ENCODE results near the gene C14orf180. TPM values are rescaled to one million over a fixed set of nuclear protein-coding genes. Genes with fewer than 3 reads are reported as not detected.

C14orf180 gene
- total RNA-seq, 4 donors from 2014 or later: 6.0 to 333 (median 18.2) TPM

GRCh38 chr14:104635717-104636116 is 56.2 kb downstream of the C14orf180 start:
- no peak for TF ChIP-seq CTCF (IDR thresholded peaks at IDR 0.05; ENCODE audit: low read depth)

- TF ChIP-seq CTCF (IDR thresholded peaks at IDR 0.05; ENCODE audit: low read depth): no peak
Measured at GRCh38 chr14:104636131-104636530, 56.6 kb downstream of the C14orf180 start.

GRCh38 chr14:104637546-104638003 is 58.0 kb downstream of the C14orf180 start:
- TF ChIP-seq CTCF (IDR thresholded peaks at IDR 0.05; ENCODE audit: low read depth): no peak

GRCh38 chr14:104638190-104638589 is 58.6 kb downstream of the C14orf180 start:
- TF ChIP-seq CTCF (IDR thresholded peaks at IDR 0.05; ENCODE audit: low read depth): no peak

GRCh38 chr14:104638927-104639450 is 59.4 kb downstream of the C14orf180 start:
- TF ChIP-seq CTCF (IDR thresholded peaks at IDR 0.05; ENCODE audit: low read depth): no peak

- TF ChIP-seq CTCF (IDR thresholded peaks at IDR 0.05; ENCODE audit: low read depth): no peak
Measured at GRCh38 chr14:104639471-104639870, 59.9 kb downstream of the C14orf180 start.

Other genes with a start within 250 kb of the C14orf180 start
- gene TMEM179, start 25.0 kb downstream of the C14orf180 start, total RNA-seq: not detected
- gene INF2, start 109.9 kb downstream of the C14orf180 start, total RNA-seq: 100 to 1,000 TPM in 1 of 4 donors, 10 to 100 TPM in 3; 39.9 to 199 (median 72.4) TPM
- gene ADSS1, start 144.5 kb downstream of the C14orf180 start, total RNA-seq: 10 to 100 TPM in 1 of 4 donors, 1 to 10 TPM in 3; 2.3 to 36.2 (median 7.3) TPM
- 100 to 1,000 TPM in 3 of 4 donors, 10 to 100 TPM in 1; 65.4 to 232 (median 169) TPM for gene SIVA1, start 173.4 kb downstream of the C14orf180 start, total RNA-seq
- gene AKT1, start 216.0 kb downstream of the C14orf180 start, total RNA-seq: 100 to 1,000 TPM in 3 of 4 donors, 10 to 100 TPM in 1; 70.9 to 264 (median 110) TPM
- gene ZBTB42, start 221.3 kb downstream of the C14orf180 start, total RNA-seq: 10 to 100 TPM in 1 of 4 donors, 1 to 10 TPM in 3; 1.5 to 18.1 (median 3.1) TPM